Activated CD4-positive, CD25-positive, alpha-beta regulatory T cell treated with anti-CD3 and anti-CD28 coated beads, Interleukin-2, amount 50 U/mL, for 16 hours (primary cell): ENCODE results near the gene RAD50.

Experiments used
- DNase-seq: peaks from one replicate; pipeline ENCODE4 v3.0.0-alpha.2; 2020; ENCODE audit warnings: low read depth, low spot score

RAD50 gene

DNA sequence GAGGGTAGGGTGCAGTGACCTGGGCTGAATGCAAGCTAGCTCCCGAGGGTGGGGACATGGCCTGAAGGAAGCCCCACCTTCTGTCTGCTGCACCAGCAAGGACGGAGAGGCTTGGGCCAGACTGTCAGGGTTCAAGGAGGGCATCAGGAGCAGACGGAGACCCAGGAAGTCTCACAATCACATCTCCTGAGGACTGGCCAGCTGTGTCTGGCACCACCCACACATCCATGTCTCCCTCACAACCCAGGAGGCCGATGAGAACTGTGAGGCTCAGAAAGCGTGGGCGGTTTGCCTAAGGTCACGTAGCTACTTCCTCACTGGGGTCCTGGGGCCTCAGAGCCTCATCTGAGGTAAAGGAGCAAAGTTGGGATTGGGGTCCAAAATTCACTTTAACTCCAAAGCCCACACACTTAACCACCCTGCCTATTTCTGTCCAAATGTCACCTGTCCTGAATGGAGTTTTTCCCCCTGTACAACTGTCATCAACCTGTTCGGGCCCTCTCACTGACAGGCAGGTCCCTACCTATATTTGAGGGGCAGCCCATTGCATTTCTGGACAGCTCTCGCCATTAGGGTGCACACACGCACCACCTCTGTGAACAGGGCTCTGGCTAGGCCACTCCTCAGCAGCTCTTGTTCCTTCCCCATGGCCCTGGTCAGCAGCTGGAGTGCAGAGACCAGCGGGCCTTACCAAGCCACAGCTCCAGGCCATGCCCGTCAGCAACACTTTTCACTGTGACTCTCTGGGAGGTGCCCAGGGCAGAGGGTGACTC is 104.6 kb downstream of the RAD50 start:
- no peak for DNase-seq

- DNase-seq, result no peak
Observed at GRCh38 chr5:132662004-132662401, 105.2 kb downstream of the RAD50 start.

GRCh38 chr5:132662925-132663770 is 106.4 kb downstream of the RAD50 start:
- no peak for DNase-seq

GRCh38 chr5:132663771-132664695 is 107.3 kb downstream of the RAD50 start:
- DNase-seq, result no peak

- no peak for DNase-seq
Observed at GRCh38 chr5:132664696-132665209, 108.0 kb downstream of the RAD50 start.

DNA sequence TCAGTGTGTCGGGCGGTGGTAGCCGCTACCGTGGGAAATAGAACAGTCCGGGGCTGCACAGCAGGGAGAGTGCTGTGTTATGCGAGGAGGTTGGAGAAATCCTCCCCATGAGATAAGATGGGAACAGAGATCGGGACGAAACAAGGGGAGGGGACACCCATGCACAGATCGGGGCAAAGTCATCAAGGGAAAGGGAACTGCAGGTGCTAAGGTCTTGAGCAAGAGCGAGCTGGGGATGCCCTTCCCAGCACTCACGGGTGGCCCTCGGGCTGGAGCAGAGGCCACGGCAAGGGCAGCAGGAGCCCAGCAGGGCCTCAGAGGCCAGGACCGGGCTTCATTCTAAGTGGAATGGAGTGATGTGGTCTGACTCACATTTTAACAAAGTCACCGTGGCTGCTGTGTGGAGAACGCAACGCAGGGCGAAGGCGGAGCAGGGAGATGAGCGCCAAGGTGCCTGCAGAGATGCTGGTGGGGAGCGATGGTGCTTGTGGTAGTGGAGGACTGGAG is 108.8 kb downstream of the RAD50 start:
- no peak for DNase-seq

- DNase-seq, result no peak
Observed at GRCh38 chr5:132666310-132667123, 109.7 kb downstream of the RAD50 start.

DNA sequence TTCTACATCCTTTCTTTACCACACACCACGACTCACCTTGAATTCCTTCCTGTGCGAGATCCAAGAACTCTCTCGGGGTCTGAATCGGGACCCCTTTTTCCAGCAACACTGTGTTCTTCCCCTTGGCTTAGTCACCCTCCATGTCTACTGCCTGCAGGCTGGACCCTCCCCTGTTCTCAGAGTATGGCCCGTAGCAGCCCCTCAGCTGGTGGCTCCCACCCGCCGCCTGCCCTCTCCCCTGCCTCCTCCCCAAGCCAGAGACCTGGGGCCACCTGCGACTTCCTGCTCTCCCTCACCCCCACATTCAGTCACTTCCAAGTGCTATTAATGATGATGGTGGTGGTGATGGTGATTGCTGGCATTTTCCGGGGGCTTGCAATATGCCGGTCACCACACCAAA is 110.5 kb downstream of the RAD50 start:
- DNase-seq, result no peak

GRCh38 chr5:132667761-132668705 is 111.3 kb downstream of the RAD50 start:
- DNase-seq, result no peak

DNA sequence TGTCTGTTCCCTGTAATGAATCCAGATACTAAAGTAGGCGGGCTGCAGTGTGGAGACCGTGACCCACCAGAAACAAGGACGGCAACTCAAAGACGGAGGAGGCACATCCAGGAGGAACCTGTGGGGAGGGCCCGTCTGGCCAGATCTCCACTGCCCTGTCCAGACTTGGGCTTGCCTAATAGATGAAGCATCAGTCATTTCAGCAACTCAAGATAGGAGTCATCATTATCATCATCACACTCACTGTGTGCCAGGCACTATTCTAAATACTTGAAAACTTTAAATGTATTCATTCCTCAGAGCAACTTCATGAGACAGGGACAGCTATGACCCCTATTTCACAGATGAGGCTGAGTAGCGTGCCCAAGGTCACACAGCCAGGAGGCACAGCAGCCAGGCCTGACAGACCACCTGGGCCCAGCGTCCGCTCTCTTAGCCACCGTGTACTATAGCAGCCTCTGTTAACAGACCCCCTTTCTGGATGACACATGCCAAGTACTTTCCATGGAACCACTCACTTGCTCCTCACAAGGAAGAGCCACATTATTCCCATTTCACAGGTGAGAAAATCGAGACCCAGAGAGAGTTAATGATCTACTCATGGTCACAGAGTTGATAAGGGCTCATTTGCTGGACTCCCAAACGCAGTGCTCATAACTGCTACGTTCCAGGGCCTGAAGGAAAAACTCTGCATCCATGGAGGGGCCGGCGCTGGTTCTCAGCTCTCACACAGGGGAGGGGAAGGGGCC is 112.1 kb downstream of the RAD50 start:
- DNase-seq, result no peak

- no peak for DNase-seq
Observed at GRCh38 chr5:132669455-132669820, 112.7 kb downstream of the RAD50 start.

- DNase-seq, result no peak
Observed at GRCh38 chr5:132669966-132670882, 113.4 kb downstream of the RAD50 start.

- no peak for DNase-seq
Observed at GRCh38 chr5:132671000-132671399, 114.2 kb downstream of the RAD50 start.

GRCh38 chr5:132673488-132673887 is 116.7 kb downstream of the RAD50 start:
- DNase-seq, result no peak

- no peak for DNase-seq
Observed at GRCh38 chr5:132673939-132674630, 117.3 kb downstream of the RAD50 start, which contains the start of gene IL4. TSS of gene IL4 (plus strand) at chr5:132673989. CDS start at chr5:132674051, 62 bp downstream.

DNA sequence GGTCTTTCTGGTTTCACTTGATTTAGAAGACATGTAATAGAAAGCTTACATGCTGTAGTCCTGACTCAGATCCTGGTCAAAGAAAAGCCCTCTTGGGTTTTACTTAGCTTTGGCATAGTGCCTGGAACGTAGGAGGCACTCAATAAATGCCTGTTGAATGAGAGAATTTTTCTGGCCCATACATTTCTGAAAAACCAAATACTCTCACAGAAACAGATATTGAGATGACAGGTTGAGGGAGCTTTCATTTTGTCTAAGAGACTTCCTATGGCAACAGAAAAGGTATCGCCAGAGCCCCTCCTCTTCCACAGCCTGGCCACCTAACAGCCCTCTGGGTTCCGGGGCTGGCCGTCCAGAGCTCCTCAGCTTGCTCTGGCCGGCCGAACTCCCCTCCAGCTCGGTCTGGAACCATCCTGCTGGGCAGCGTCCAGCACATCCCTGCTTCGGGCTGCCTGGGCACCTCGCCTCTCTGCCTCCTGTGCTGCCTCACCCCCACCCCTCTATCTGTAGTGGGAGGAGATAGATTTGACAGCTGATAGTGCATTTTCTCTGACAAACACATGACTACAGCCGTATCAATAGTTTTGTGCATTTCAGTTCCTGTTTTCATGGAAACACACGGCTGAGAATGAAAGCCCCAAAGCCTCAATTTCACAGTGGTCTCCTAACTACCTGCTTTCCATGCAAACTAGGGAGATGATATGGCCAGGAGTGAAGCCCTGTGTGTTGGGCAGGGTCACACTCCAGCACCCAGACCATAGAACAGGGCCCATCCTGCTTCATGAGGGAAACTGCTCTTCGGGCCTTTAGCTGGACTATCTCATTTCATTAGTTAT is 118.1 kb downstream of the RAD50 start:
- no peak for DNase-seq
